B cell (primary cell): ENCODE data around the gene BNIP1. TPM values are rescaled to one million over a fixed set of nuclear protein-coding genes. Genes with fewer than 3 reads are reported as not detected.

Experiments used
- ATAC-seq: fragments of 200-7000 bp; cut with Tn5 transposase; one replicate; pipeline ENCODE4 v1.10.0; 2021; ENCODE audit warnings: low read depth, mild to moderate bottlenecking, moderate number of reproducible peaks, moderate library complexity
- CTCF ChIA-PET: fragments of 350-600 bp; sonication (Branson Sonifier 250); formaldehyde crosslinking; loops from one replicate; lab custom pipeline; 2021; ENCODE audit warnings: antibody characterized with exemption, inconsistent platforms; lab: Charles Lee
- POLR2A ChIA-PET: fragments of 350-600 bp; sonication (Branson Sonifier 250); formaldehyde crosslinking; loops from one replicate; lab custom pipeline; 2021; ENCODE audit warnings: antibody characterized with exemption; lab: Charles Lee
- DNase-seq: peaks from one replicate; pipeline ENCODE4 v3.0.0; 2013
- H2AFZ ChIP-seq: 2 replicates; pipeline ENCODE4 v1.6.1; 2012; ENCODE audit warnings: mild to moderate bottlenecking, low read depth, low read length; ENCODE audit not compliant: insufficient read depth, poor library complexity, severe bottlenecking
- H3K27ac ChIP-seq, 2 donors: 1 replicate in 1 of 2; 2 replicates in 1 of 2; pipeline ENCODE4 v1.5.1; 2012 to 2013; ENCODE audit warnings: low read length in 2 of 2, mild to moderate bottlenecking in 2 of 2, moderate library complexity in 1 of 2
- H3K27me3 ChIP-seq, 4 experiments: fragments of 200-600 bp in 1 of 4; sonication (generic) in 1 of 4; replicated peaks in 1 of 4; 1 replicate in 2 of 4; 2 replicates in 2 of 4; pipeline versions ENCODE4 v1.6.1 to v1.7.0; 2013 to 2016; ENCODE audit warnings: low read length in 3 of 4, mild to moderate bottlenecking in 2 of 4, mixed read lengths in 1 of 4, moderate library complexity in 1 of 4; ENCODE audit not compliant: insufficient read depth in 4 of 4, control insufficient read depth in 3 of 4; ENCODE audit errors: control extremely low read depth in 1 of 4
- H3K36me3 ChIP-seq, 2 experiments: replicated peaks in 1 of 2; 1 replicate in 1 of 2; 2 replicates in 1 of 2; pipeline versions ENCODE4 v1.6.1 to v1.7.1; 2013; ENCODE audit warnings: low read length in 1 of 2; ENCODE audit not compliant: insufficient read depth in 2 of 2, control insufficient read depth in 1 of 2; ENCODE audit errors: control extremely low read depth in 1 of 2, extremely low read depth in 1 of 2
- H3K4me1 ChIP-seq, 2 donors: fragments of 200-600 bp in 1 of 2; sonication (generic) in 1 of 2; 1 replicate in 1 of 2; 2 replicates in 1 of 2; pipeline versions ENCODE4 v1.5.1 to v1.6.1; 2013 to 2017; ENCODE audit warnings: low read length in 2 of 2; ENCODE audit not compliant: control insufficient read depth in 2 of 2, insufficient read depth in 2 of 2
- H3K4me2 ChIP-seq: replicated peaks from 2 replicates; pipeline ENCODE3; 2012; ENCODE audit warnings: mild to moderate bottlenecking, low read depth, low read length; ENCODE audit not compliant: poor library complexity, severe bottlenecking
- H3K4me3 ChIP-seq, 5 experiments: fragments of 200-600 bp in 1 of 5; sonication (generic) in 1 of 5; 1 replicate in 3 of 5; 2 replicates in 2 of 5; pipeline versions ENCODE4 v1.5.1 to v1.7.0; 2011 to 2016; ENCODE audit warnings: low read length in 4 of 5, mild to moderate bottlenecking in 4 of 5, low read depth in 2 of 5, control low read depth in 1 of 5, moderate library complexity in 1 of 5; ENCODE audit not compliant: insufficient read depth in 1 of 5; ENCODE audit errors: control extremely low read depth in 1 of 5, extremely low read depth in 1 of 5
- H3K79me2 ChIP-seq: fragments of 200-600 bp; sonication (generic); one replicate; pipeline ENCODE4 v1.6.0; 2016; ENCODE audit warnings: low read length; ENCODE audit not compliant: control insufficient read depth, insufficient read depth
- H3K9ac ChIP-seq: fragments of 200-600 bp; sonication (generic); 2 replicates; pipeline ENCODE4 v1.6.1; 2017; ENCODE audit warnings: mild to moderate bottlenecking, low read length, moderate library complexity
- H3K9me3 ChIP-seq, 3 donors: one replicate each; pipeline versions ENCODE4 v1.6.1 to v1.7.1; 2013; ENCODE audit warnings: low read length in 2 of 3; ENCODE audit not compliant: control insufficient read depth in 2 of 3, insufficient read depth in 1 of 3; ENCODE audit errors: control extremely low read depth in 1 of 3
- H4K20me1 ChIP-seq: 2 replicates; pipeline ENCODE4 v1.6.0; 2012; ENCODE audit warnings: mild to moderate bottlenecking, low read length; ENCODE audit not compliant: insufficient read depth, control insufficient read depth, poor library complexity, severe bottlenecking
- H3K27ac Mint-ChIP-seq: one replicate; pipeline ENCODE4 v1.8.0; 2021; ENCODE audit warnings: mixed read lengths
- H3K27me3 Mint-ChIP-seq: one replicate; pipeline ENCODE4 v1.8.0; 2021; ENCODE audit warnings: mixed read lengths
- H3K4me1 Mint-ChIP-seq: one replicate; pipeline ENCODE4 v1.8.0; 2021; ENCODE audit warnings: mixed read lengths
- H3K4me3 Mint-ChIP-seq: one replicate; pipeline ENCODE4 v1.8.0; 2021; ENCODE audit warnings: mixed read lengths
- H3K9me3 Mint-ChIP-seq: one replicate; pipeline ENCODE4 v1.8.0; 2022; ENCODE audit warnings: mixed read lengths; ENCODE audit not compliant: insufficient read depth
- EZH2 ChIP-seq: IDR thresholded peaks from 2 replicates; pipeline ENCODE4 v1.6.1; 2012; ENCODE audit warnings: borderline replicate concordance, low read depth, mild to moderate bottlenecking, moderate library complexity, low read length; ENCODE audit not compliant: insufficient read depth, poor library complexity, severe bottlenecking
- WGBS: methylation state at CpG from one replicate; pipeline ENCODE4 v1.1.5; 2013; ENCODE audit warnings: missing lambda C conversion rate; ENCODE audit not compliant: insufficient coverage; 5-methylcytosine and 5-hydroxymethylcytosine counted together
- intact Hi-C: fragments of 100-400 bp; cut with micrococcal nuclease; formaldehyde crosslinking; loops from one replicate; pipeline ENCODE4 v1.10.0; 2022
- polyA plus RNA-seq: library from polyadenylated mRNA; depleted of rRNA; stranded (reverse); fragments of >200 nt; gene quantifications from 2 replicates; pipeline ENCODE4 v1.2.3, GENCODE V29; 2012
- total RNA-seq, 2 donors: library from RNA; stranded (reverse); fragments of 120-200 nt in 1 of 2; gene quantifications; 1 replicate in 1 of 2; 2 replicates in 1 of 2; pipeline versions ENCODE4 v1.2.3 to v1.2.4, GENCODE V29; 2013 to 2022
- TF ChIP-seq, protein P1 (sequence below): fragments of 200-600 bp; IDR thresholded peaks from one replicate; pipeline ENCODE4 v1.8.0; 2022; ENCODE audit warnings: antibody characterized with exemption, mild to moderate bottlenecking

The BNIP1 gene
- total and polyA plus RNA-seq, 2 donors (not counting 1 experiment from before 2014, with no cell fraction given): 8.0 to 15.0 TPM

DNA sequence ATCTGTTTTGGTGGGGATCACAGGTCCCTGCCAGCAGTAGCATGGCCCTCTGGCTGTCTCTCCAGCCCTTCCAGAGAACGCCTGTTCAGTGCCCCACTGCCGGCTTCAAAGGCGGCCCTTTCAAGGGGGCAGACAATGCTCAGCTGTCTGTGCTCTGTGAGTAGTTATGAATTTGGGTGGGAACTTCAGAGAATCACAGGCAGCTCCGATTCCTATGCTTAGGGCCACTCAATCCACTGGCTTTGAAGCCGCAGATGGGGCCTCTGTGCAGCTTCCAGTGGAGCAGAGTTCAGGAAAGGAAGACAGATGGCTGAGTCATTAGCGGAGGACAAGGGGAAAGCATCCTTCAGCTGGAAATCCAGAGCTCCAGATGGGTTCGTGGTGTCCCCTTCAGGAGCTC, 48.2 kb downstream of the BNIP1 start:
- WGBS: 84% methylated on average over 5 of the region's 7 CpGs

DNA sequence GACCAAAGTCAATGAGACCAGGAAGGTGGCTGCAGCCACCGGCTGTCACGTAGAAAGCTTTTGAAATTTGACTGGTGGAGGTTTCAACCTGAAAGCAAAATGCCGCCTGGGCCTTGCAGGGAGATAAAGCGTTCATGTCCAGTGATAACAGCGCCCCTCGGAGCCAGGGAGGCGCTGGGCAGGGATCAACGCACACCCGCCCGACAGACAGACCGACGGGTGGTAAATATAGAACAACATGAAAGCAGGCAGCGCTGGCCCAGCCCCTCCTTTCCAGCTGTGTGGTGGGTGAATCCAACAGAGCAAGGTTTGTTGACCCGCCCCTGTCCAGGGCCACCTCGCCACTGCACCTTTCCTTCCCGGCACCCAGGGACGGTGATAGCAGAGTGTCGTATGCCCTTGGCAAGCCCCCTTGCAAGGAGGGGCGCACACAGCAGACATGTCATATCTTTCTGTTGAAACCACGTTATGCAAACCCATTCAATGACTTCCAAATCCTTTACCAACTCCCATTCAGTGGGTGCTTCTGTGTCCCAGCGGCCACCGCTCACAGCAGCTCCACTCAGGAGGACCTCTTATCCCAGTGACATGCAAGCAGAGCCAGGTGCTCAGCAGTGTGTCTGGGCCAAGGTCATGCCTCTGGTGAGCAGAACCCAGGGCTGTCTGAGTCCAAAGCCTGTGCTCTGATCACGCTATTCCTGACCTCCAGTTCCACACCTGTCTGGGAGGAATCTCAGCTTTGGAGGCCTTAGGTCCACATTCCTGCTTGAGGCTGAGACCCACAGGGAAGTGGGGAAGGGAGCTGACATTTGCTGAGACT, 52.0 kb downstream of the BNIP1 start:
- CTCF ChIA-PET: no interaction called here
- Histone ChIP-seq H4K20me1 (no peaks in the 10 kb centered on the region), H3K9ac (no peak overlapping the region), H3K4me1 (no peaks in the 10 kb centered on the region), H3K79me2 (no peaks in the 10 kb centered on the region), H3K36me3 (no peaks in the 10 kb centered on the region), H3K27ac (no peak overlapping the region), H3K9me3 (peaks cover 0 to 20% (median 12%) of the 10 kb centered on the region in 3 donors), H3K4me3 (no peak overlapping the region), H3K27me3 (peaks cover 0 to 12% (median 4%) of the 10 kb centered on the region in 4 experiments), H3K4me2 (no peak overlapping the region), H2AFZ (no peak overlapping the region)
- 93% methylated on average over 23 of the region's 23 CpGs for WGBS
- H3K4me3 Mint-ChIP-seq: no peak overlapping the region
- H3K27me3 Mint-ChIP-seq: peaks cover 20% of the 10 kb centered on the region
- H3K9me3 Mint-ChIP-seq: peaks cover 4% of the 10 kb centered on the region
- TF ChIP-seq, protein P1, sequence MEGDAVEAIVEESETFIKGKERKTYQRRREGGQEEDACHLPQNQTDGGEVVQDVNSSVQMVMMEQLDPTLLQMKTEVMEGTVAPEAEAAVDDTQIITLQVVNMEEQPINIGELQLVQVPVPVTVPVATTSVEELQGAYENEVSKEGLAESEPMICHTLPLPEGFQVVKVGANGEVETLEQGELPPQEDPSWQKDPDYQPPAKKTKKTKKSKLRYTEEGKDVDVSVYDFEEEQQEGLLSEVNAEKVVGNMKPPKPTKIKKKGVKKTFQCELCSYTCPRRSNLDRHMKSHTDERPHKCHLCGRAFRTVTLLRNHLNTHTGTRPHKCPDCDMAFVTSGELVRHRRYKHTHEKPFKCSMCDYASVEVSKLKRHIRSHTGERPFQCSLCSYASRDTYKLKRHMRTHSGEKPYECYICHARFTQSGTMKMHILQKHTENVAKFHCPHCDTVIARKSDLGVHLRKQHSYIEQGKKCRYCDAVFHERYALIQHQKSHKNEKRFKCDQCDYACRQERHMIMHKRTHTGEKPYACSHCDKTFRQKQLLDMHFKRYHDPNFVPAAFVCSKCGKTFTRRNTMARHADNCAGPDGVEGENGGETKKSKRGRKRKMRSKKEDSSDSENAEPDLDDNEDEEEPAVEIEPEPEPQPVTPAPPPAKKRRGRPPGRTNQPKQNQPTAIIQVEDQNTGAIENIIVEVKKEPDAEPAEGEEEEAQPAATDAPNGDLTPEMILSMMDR: no peak
- TF ChIP-seq EZH2: no peak
- DNase-seq (no peak), ATAC-seq (no peak)
- POLR2A ChIA-PET: no interaction called here
- no peaks in the 10 kb centered on the region for H3K4me1 Mint-ChIP-seq
- intact Hi-C loops: no loop called here
- H3K27ac Mint-ChIP-seq: no peak overlapping the region

More for the DNA sequence above, 48.2 kb downstream of the BNIP1 start:
- no peaks in the 10 kb centered on the region for H4K20me1 ChIP-seq
- H2AFZ ChIP-seq: no peak overlapping the region
- no peak overlapping the region for H3K27ac ChIP-seq
- H3K4me2 ChIP-seq: no peak overlapping the region
- Mint-ChIP-seq H3K9me3 (no peaks in the 10 kb centered on the region), H3K4me3 (no peak overlapping the region), H3K27ac (no peak overlapping the region), H3K4me1 (no peaks in the 10 kb centered on the region), H3K27me3 (peaks cover 9% of the 10 kb centered on the region)
- no peak overlapping the region for H3K4me3 ChIP-seq
- DNase-seq (no peak), ATAC-seq (no peak)
- no peaks in the 10 kb centered on the region for H3K4me1 ChIP-seq
- intact Hi-C loops: no loop called here
- CTCF ChIA-PET: interaction anchor here (0.5 kb wide), 1 partner anchor 9 kb away, joined by 3 read pairs; no protein-coding TSS in a partner anchor
- TF ChIP-seq, protein P1: no peak
- TF ChIP-seq EZH2: no peak
- H3K27me3 ChIP-seq: peaks cover 0 to 7% (median 0%) of the 10 kb centered on the region in 4 experiments
- no peak overlapping the region for H3K9ac ChIP-seq
- H3K9me3 ChIP-seq: no peaks in the 10 kb centered on the region
- no peaks in the 10 kb centered on the region for H3K36me3 ChIP-seq
- no peaks in the 10 kb centered on the region for H3K79me2 ChIP-seq
- POLR2A ChIA-PET: no interaction called here
